Measurements from ENCODE around the gene RASGRP4.
"Not testable (repeated sequence)": the region's sequence is repeated elsewhere in the genome, so short reads cannot be mapped to it uniquely, and the experiment has no call there.

Gene RASGRP4

GRCh38 chr19:38362946-38363688 is 62.9 kb downstream of the RASGRP4 start:
- DNase-seq, result not testable (repeated sequence)

GRCh38 chr19:38362076-38362945 is 63.7 kb downstream of the RASGRP4 start:
- no peak for DNase-seq

- DNase-seq, result no peak
Measured at GRCh38 chr19:38361633-38362075, 64.4 kb downstream of the RASGRP4 start.

GRCh38 chr19:38360839-38361631 is 65.0 kb downstream of the RASGRP4 start:
- no peak for DNase-seq

- DNase-seq, result no peak
Measured at GRCh38 chr19:38360351-38360750, 65.7 kb downstream of the RASGRP4 start.

- no peak for DNase-seq
Measured at GRCh38 chr19:38359242-38360021, 66.6 kb downstream of the RASGRP4 start.
